Endothelial cell of umbilical vein (primary cell): ENCODE results near the gene MMP24. TPM values are rescaled to one million over a fixed set of nuclear protein-coding genes. Genes with fewer than 3 reads are reported as not detected.

Experiments used
- BruUV-seq: library from RNA; stranded (reverse); fragments of 400-500 nt; replicated peaks from 2 replicates; lab custom pipeline; 2021; lab: Mats Ljungman, UMichigan
- CTCF ChIA-PET: fragments of 300-600, 350-600 bp; sonication (Branson Sonifier 250); formaldehyde crosslinking; loops from one replicate; lab custom pipeline; 2021; ENCODE audit warnings: antibody characterized with exemption, inconsistent platforms; lab: Charles Lee
- POLR2A ChIA-PET: fragments of 300-600, 350-600 bp; sonication (Branson Sonifier 250); formaldehyde crosslinking; loops from one replicate; lab custom pipeline; 2021; ENCODE audit warnings: antibody characterized with exemption, inconsistent platforms; lab: Charles Lee
- DNase-seq: peaks from one replicate; pipeline ENCODE4 v3.0.0-alpha.2; 2011; ENCODE audit warnings: low read depth, low spot score
- FAIRE-seq: peaks from 2 replicates; lab custom pipeline; 2011; peaks lifted over from hg19 to GRCh38; lab: Jason Lieb, UNC
- H2AFZ ChIP-seq: 2 replicates; pipeline ENCODE4 v1.6.0; 2012; ENCODE audit warnings: low read depth, low read length, control low read depth, inconsistent platforms
- H3K27ac ChIP-seq: 2 replicates; pipeline ENCODE4 v1.5.1; 2011; ENCODE audit warnings: low read depth, mild to moderate bottlenecking, control low read depth, low read length, moderate library complexity; ENCODE audit not compliant: insufficient read depth
- H3K27me3 ChIP-seq, 2 experiments: 2 replicates each; pipeline versions ENCODE4 v1.6.0 to v1.6.1; 2011; ENCODE audit warnings: low read length in 2 of 2, mixed read lengths in 1 of 2; ENCODE audit not compliant: control insufficient read depth in 2 of 2, insufficient read depth in 2 of 2
- H3K36me3 ChIP-seq, 2 experiments: 2 replicates in 1 of 2; 3 replicates in 1 of 2; pipeline ENCODE4 v1.5.1; 2011; ENCODE audit warnings: low read length in 2 of 2, mild to moderate bottlenecking in 1 of 2, moderate library complexity in 1 of 2; ENCODE audit not compliant: control insufficient read depth in 2 of 2, insufficient read depth in 2 of 2; ENCODE audit errors: extremely low read depth in 1 of 2
- H3K4me1 ChIP-seq: 3 replicates; pipeline ENCODE4 v1.5.1; 2011; ENCODE audit warnings: mild to moderate bottlenecking, low read length; ENCODE audit not compliant: control insufficient read depth, insufficient read depth; ENCODE audit errors: extremely low read depth
- H3K4me2 ChIP-seq: 2 replicates; pipeline ENCODE4 v1.6.1; 2011; ENCODE audit warnings: low read length, control low read depth, mixed read lengths; ENCODE audit not compliant: insufficient read depth
- H3K4me3 ChIP-seq, 3 experiments: fragments of 200-600 bp in 1 of 3; sonication (generic), shearing (Covaris generic) in 1 of 3; replicated peaks in 1 of 3; 2 replicates each; pipeline ENCODE4 v1.5.1; 2011 to 2016; ENCODE audit warnings: control low read depth in 3 of 3, low read length in 3 of 3, mild to moderate bottlenecking in 2 of 3, inconsistent platforms in 1 of 3, low read depth in 1 of 3, moderate library complexity in 1 of 3; ENCODE audit not compliant: insufficient read depth in 1 of 3
- H3K79me2 ChIP-seq: 2 replicates; pipeline ENCODE4 v1.6.0; 2012; ENCODE audit warnings: low read length, inconsistent platforms; ENCODE audit not compliant: control insufficient read depth, insufficient read depth
- H3K9ac ChIP-seq: replicated peaks from 2 replicates; pipeline ENCODE3; 2011; ENCODE audit warnings: low read length, control low read depth; ENCODE audit not compliant: insufficient read depth; ENCODE audit errors: extremely low read depth
- H3K9me1 ChIP-seq: replicated peaks from 3 replicates; pipeline ENCODE4 v1.6.0; 2011; ENCODE audit warnings: mild to moderate bottlenecking, low read length; ENCODE audit not compliant: control insufficient read depth, insufficient read depth; ENCODE audit errors: extremely low read depth
- H3K9me3 ChIP-seq: replicated peaks from 2 replicates; pipeline ENCODE4 v1.5.1; 2012; ENCODE audit warnings: low read length, inconsistent platforms; ENCODE audit not compliant: control insufficient read depth, insufficient read depth
- H4K20me1 ChIP-seq: replicated peaks from 2 replicates; pipeline ENCODE3; 2011; ENCODE audit warnings: mild to moderate bottlenecking, low read length; ENCODE audit not compliant: control insufficient read depth, insufficient read depth; ENCODE audit errors: extremely low read depth
- CTCF ChIP-seq, 2 donors: IDR thresholded peaks; 1 replicate in 1 of 2; 2 replicates in 1 of 2; pipeline ENCODE4 v1.5.1; 2011; ENCODE audit warnings: low read length in 2 of 2, mild to moderate bottlenecking in 2 of 2, moderate library complexity in 2 of 2, control low read depth in 1 of 2, inconsistent platforms in 1 of 2, low read depth in 1 of 2; ENCODE audit not compliant: insufficient read depth in 1 of 2; ENCODE audit errors: extremely low read depth in 1 of 2
- EZH2 ChIP-seq: IDR thresholded peaks from 2 replicates; pipeline ENCODE4 v1.6.1; 2012; ENCODE audit warnings: borderline replicate concordance, low read depth, mild to moderate bottlenecking, moderate library complexity, low read length, inconsistent platforms; ENCODE audit not compliant: severe bottlenecking
- GATA2 ChIP-seq: IDR thresholded peaks from 2 replicates; pipeline ENCODE4 v1.7.0; 2011; ENCODE audit warnings: low read depth, mild to moderate bottlenecking, moderate library complexity, mixed read lengths, low read length; ENCODE audit not compliant: insufficient read length, insufficient read depth
- JUN ChIP-seq: IDR thresholded peaks from 2 replicates; pipeline ENCODE4 v1.6.1; 2011; ENCODE audit warnings: borderline replicate concordance, low read depth; ENCODE audit not compliant: insufficient read length, insufficient read depth
- MYC ChIP-seq: IDR thresholded peaks from one replicate; pipeline ENCODE4 v1.6.1; 2011; ENCODE audit warnings: mild to moderate bottlenecking, low read depth, low read length
- dilution Hi-C: fragments of 300-500 bp; cut with MboI; formaldehyde crosslinking; loops from one replicate; pipeline ENCODE4 v1.15.0; 2019; ENCODE audit warnings: low sequenced_read_pairs; ENCODE audit not compliant: extremely low pct_ligation_motif_present
- intact Hi-C: fragments of 100-400 bp; cut with micrococcal nuclease; formaldehyde crosslinking; loops from one replicate; pipeline ENCODE4 v1.10.0; 2022
- polyA plus RNA-seq, 4 experiments: library from polyadenylated mRNA; depleted of rRNA in 3 of 4; stranded (reverse) in 3 of 4; unstranded in 1 of 4; fragments of >200 nt; gene quantifications; 2 replicates each; pipeline versions ENCODE4 v1.2.1 to v1.2.3, GENCODE V29; 2011 to 2012; ENCODE audit warnings: missing spikeins in 1 of 4
- total RNA-seq: library from RNA; stranded (reverse); gene quantifications from 2 replicates; pipeline ENCODE4 v1.2.3, GENCODE V29; 2021

MMP24 gene
- total and polyA plus RNA-seq, 2 donors (not counting 3 experiments of a cell fraction or from before 2014, with no cell fraction given): 0.27 to 0.54 TPM

GRCh38 chr20:35287509-35288324, 61.2 kb downstream of the MMP24 start:
- DNase-seq: no peak
- H3K9ac ChIP-seq: no peak overlapping the region
- H3K4me2 ChIP-seq: no peak overlapping the region
- H3K9me3 ChIP-seq: no peaks in the 10 kb centered on the region
- H4K20me1 ChIP-seq: no peaks in the 10 kb centered on the region
- intact Hi-C loops: no loop called here
- no peaks in the 10 kb centered on the region for H3K27me3 ChIP-seq
- no peak for TF ChIP-seq GATA2
- TF ChIP-seq MYC: no peak
- no peak for TF ChIP-seq EZH2
- TF ChIP-seq JUN: no peak
- no peak for TF ChIP-seq CTCF (IDR thresholded peaks at IDR 0.05; ENCODE audit: extremely low read depth in 1 of 2, insufficient read depth in 1 of 2, low read depth in 1 of 2, low read length in 2 of 2)
- dilution Hi-C loops: no loop called here
- CTCF ChIA-PET: interaction anchor here (0.9 to 4.9 kb wide), 4 partner anchors 10 to 143 kb away, joined by 3 to 24 read pairs (median 6); no protein-coding TSS in a partner anchor
- H3K9me1 ChIP-seq: no peaks in the 10 kb centered on the region
- H2AFZ ChIP-seq: no peak overlapping the region
- H3K4me1 ChIP-seq: peaks cover 12% of the 10 kb centered on the region
- no TSS peak for BruUV-seq
- no peaks in the 10 kb centered on the region for H3K36me3 ChIP-seq
- POLR2A ChIA-PET: no interaction called here
- no peak overlapping the region for H3K4me3 ChIP-seq
- FAIRE-seq: no peak
- H3K27ac ChIP-seq: no peak overlapping the region
- H3K79me2 ChIP-seq: peaks cover 16% of the 10 kb centered on the region
